Neural progenitor cell (in vitro differentiated cells): Measurements from ENCODE around the gene STK24.

Source experiments
- EZH2 ChIP-seq: fragments of 200-600 bp; sonication (generic); IDR thresholded peaks from 2 replicates; pipeline ENCODE4 v1.6.1; 2017; ENCODE audit warnings: antibody characterized with exemption, mild to moderate bottlenecking, moderate library complexity
- TF ChIP-seq, protein P1 (sequence below): fragments of 200-600 bp; sonication (generic); IDR thresholded peaks from 2 replicates; pipeline ENCODE4 v1.5.1; 2017; ENCODE audit warnings: antibody characterized with exemption, mild to moderate bottlenecking

DNA sequence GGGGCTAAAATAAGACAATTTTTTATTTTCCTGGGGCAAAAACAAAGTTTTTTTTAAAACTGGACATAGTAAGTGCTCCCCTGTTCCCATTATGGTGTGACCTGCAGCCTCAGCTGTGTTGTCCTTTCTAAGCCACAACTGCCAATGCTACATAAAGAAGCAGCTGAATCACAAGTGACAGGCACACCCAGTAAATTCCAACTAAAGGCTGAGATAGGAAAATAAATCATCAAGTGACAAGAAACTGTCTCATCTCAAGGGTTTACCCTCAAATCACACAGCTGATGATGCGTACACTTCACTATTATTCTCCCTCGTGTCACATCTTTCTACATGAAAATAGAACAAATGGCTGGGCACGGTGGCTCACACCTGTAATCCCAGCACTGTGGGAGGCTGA, 28.7 kb downstream of the STK24 start:
- TF ChIP-seq, protein P1, sequence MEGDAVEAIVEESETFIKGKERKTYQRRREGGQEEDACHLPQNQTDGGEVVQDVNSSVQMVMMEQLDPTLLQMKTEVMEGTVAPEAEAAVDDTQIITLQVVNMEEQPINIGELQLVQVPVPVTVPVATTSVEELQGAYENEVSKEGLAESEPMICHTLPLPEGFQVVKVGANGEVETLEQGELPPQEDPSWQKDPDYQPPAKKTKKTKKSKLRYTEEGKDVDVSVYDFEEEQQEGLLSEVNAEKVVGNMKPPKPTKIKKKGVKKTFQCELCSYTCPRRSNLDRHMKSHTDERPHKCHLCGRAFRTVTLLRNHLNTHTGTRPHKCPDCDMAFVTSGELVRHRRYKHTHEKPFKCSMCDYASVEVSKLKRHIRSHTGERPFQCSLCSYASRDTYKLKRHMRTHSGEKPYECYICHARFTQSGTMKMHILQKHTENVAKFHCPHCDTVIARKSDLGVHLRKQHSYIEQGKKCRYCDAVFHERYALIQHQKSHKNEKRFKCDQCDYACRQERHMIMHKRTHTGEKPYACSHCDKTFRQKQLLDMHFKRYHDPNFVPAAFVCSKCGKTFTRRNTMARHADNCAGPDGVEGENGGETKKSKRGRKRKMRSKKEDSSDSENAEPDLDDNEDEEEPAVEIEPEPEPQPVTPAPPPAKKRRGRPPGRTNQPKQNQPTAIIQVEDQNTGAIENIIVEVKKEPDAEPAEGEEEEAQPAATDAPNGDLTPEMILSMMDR, result no peak
- TF ChIP-seq EZH2, result no peak
